Left ventricle myocardium inferior (tissue), 1 donor: ENCODE results near the gene CD109. TPM values are rescaled to one million over a fixed set of nuclear protein-coding genes. Genes with fewer than 3 reads are reported as not detected.

Experiments
- DNase-seq: peaks from one replicate; pipeline ENCODE4 v3.0.0-alpha.2; 2020
- H3K27ac ChIP-seq: fragments of 200-600 bp; replicated peaks from 2 replicates; pipeline ENCODE4 v1.8.0; 2021
- H3K27me3 ChIP-seq: fragments of 200-600 bp; 2 replicates; pipeline ENCODE4 v1.8.0; 2021; ENCODE audit warnings: low read depth
- H3K36me3 ChIP-seq: fragments of 200-600 bp; 2 replicates; pipeline ENCODE4 v1.8.0; 2021
- H3K4me1 ChIP-seq: fragments of 200-600 bp; 2 replicates; pipeline ENCODE4 v1.8.0; 2021
- H3K4me3 ChIP-seq: fragments of 200-600 bp; 2 replicates; pipeline ENCODE4 v1.8.0; 2021; ENCODE audit warnings: mild to moderate bottlenecking, moderate library complexity
- H3K9me3 ChIP-seq: fragments of 200-600 bp; replicated peaks from 2 replicates; pipeline ENCODE4 v1.8.0; 2021
- CTCF ChIP-seq: fragments of 200-600 bp; IDR thresholded peaks from 2 replicates; pipeline ENCODE4 v1.8.0; 2021; ENCODE audit warnings: antibody characterized with exemption, mild to moderate bottlenecking, borderline replicate concordance
- intact Hi-C: fragments of 100-400 bp; cut with micrococcal nuclease; formaldehyde crosslinking; loops from one replicate; pipeline ENCODE4 v1.11.0; 2022
- total RNA-seq: library from RNA; stranded (reverse); fragmentation: NEBNext Ultra II Directional; extraction: Animal tissue kit (Norgen Biotek cat#: 25700); gene quantifications from one replicate; pipeline ENCODE4 v1.2.1, GENCODE V29; 2021
- donor health status: DM: no; HTN: yes; CAD: no; lungs with severe emphysema.

Gene CD109
- total RNA-seq, 1 donor from 2014 or later = 9.1 TPM

GRCh38 chr6:73817253-73817652 is 121.2 kb downstream of the CD109 start:
- no peak overlapping the region for H3K4me3 ChIP-seq
- no peak for DNase-seq
- H3K9me3 ChIP-seq = peaks cover 10% of the 10 kb centered on the region
- H3K4me1 ChIP-seq = no peaks in the 10 kb centered on the region
- H3K36me3 ChIP-seq = peaks cover 34% of the 10 kb centered on the region
- no peak for TF ChIP-seq CTCF
- no peak overlapping the region for H3K27ac ChIP-seq
- H3K27me3 ChIP-seq = no peaks in the 10 kb centered on the region
- intact Hi-C loops = no loop called here

- intact Hi-C loops = no loop called here
- Histone ChIP-seq H3K27ac (peak overlapping the region; percentile 52), H3K4me3 (no peak overlapping the region), H3K27me3 (no peaks in the 10 kb centered on the region), H3K9me3 (peaks cover 10% of the 10 kb centered on the region), H3K36me3 (peaks cover 18% of the 10 kb centered on the region), H3K4me1 (peaks cover 4% of the 10 kb centered on the region)
- TF ChIP-seq CTCF = no peak
- no peak for DNase-seq
Observed at GRCh38 chr6:73823046-73823735, 127.2 kb downstream of the CD109 start.

GRCh38 chr6:73823832-73824231 is 127.8 kb downstream of the CD109 start:
- intact Hi-C loops = no loop called here
- peak overlapping the region; percentile 10 for H3K27ac ChIP-seq
- DNase-seq = no peak

DNA sequence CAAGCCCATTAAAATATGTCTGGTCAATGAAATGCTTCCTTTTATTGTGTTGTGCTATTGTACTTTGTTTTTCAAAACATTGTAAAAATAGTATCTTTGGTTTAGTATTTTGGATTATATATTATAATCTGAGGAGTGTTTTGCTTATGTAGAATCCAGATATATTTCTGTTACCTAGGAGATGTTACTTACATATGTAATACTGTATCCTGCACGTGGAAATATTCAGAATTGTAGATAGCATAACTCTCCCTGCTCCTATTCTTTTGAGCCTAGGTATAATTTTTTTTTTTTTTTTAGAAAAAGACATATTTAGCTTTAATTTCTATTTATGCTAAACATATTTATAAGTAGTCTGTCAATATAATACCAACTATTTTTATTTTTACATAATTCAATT is 130.6 kb downstream of the CD109 start:
- H3K27ac ChIP-seq = no peak overlapping the region
- no peak overlapping the region for H3K4me3 ChIP-seq
- no peaks in the 10 kb centered on the region for H3K27me3 ChIP-seq
- peaks cover 2% of the 10 kb centered on the region for H3K36me3 ChIP-seq
- H3K4me1 ChIP-seq = peaks cover 4% of the 10 kb centered on the region
- DNase-seq = no peak
- intact Hi-C loops = no loop called here
- no peak for TF ChIP-seq CTCF
- no peaks in the 10 kb centered on the region for H3K9me3 ChIP-seq

More at GRCh38 chr6:73823832-73824231, 127.8 kb downstream of the CD109 start:
- no peak for TF ChIP-seq CTCF
- peaks cover 10% of the 10 kb centered on the region for H3K9me3 ChIP-seq
- peaks cover 4% of the 10 kb centered on the region for H3K4me1 ChIP-seq
- H3K27me3 ChIP-seq = no peaks in the 10 kb centered on the region
- peaks cover 18% of the 10 kb centered on the region for H3K36me3 ChIP-seq
- no peak overlapping the region for H3K4me3 ChIP-seq

- Histone ChIP-seq H3K36me3 (no peaks in the 10 kb centered on the region), H3K4me1 (no peaks in the 10 kb centered on the region), H3K9me3 (no peaks in the 10 kb centered on the region), H3K4me3 (no peak overlapping the region), H3K27me3 (no peaks in the 10 kb centered on the region), H3K27ac (no peak overlapping the region)
- TF ChIP-seq CTCF = no peak
- no peak for DNase-seq
- intact Hi-C loops = no loop called here
Observed at GRCh38 chr6:73830119-73830518, 134.1 kb downstream of the CD109 start.
